GM21423 (cell line): Measurements from ENCODE around the gene SELENOI.
A peak's percentile ranks its signal among the peaks of the same experiment; 100 is the strongest.
"Not testable (repeated sequence)": the region's sequence is repeated elsewhere in the genome, so short reads cannot be mapped to it uniquely, and the experiment has no call there.

ENCODE experiments used
- ATAC-seq: cut with Tn5 transposase; IDR thresholded peaks from one replicate; pipeline ENCODE4 v1.9.1; 2021; ENCODE audit warnings: mild to moderate bottlenecking, moderate library complexity; ENCODE audit not compliant: unreplicated experiment

The SELENOI gene, protein sequence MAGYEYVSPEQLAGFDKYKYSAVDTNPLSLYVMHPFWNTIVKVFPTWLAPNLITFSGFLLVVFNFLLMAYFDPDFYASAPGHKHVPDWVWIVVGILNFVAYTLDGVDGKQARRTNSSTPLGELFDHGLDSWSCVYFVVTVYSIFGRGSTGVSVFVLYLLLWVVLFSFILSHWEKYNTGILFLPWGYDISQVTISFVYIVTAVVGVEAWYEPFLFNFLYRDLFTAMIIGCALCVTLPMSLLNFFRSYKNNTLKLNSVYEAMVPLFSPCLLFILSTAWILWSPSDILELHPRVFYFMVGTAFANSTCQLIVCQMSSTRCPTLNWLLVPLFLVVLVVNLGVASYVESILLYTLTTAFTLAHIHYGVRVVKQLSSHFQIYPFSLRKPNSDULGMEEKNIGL

DNA sequence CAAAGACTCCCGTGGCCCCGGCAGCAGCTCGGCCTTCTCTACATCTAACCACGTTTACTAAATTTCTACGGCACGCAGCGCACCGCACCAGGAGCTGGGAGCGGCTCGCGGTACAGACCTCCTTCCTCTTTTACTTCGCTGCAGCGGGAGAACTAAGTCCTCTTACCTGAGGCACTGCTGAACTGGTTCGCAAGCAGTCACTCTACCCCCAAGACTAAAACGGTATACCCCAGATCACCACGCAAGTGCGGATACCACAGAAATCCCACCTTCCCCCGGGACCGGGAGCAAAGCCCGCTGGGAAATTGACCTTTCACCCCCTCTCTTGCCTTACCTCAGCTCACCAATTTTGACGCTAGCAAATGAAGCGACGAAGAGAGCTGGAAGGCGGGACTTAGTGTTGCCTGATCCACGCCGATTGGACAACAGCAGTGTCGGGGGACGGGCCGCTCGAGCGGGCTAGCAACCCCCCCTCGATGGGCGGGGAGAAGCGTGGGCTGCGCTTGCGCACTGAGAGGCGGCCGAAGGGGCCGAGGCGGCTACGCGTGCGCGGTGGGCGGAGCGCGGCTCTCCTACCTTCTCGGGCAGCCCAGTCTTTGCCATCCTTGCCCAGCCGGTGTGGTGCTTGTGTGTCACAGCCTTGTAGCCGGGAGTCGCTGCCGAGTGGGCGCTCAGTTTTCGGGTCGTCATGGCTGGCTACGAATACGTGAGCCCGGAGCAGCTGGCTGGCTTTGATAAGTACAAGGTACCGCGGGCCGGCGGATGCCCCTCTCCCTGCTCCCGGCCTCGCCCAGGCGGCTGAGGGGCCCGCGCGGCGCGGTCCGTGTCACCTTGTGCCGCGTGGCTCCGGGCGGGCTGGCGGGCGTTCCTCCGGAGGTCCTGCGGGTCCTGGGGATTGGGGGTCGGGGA, at the start of gene SELENOI:
TSS of gene SELENOI (plus strand) at position 599 of the 909 bp plus-strand sequence. CDS start at position 689, 90 bp downstream.
- ATAC-seq = peak; percentile 96

DNA sequence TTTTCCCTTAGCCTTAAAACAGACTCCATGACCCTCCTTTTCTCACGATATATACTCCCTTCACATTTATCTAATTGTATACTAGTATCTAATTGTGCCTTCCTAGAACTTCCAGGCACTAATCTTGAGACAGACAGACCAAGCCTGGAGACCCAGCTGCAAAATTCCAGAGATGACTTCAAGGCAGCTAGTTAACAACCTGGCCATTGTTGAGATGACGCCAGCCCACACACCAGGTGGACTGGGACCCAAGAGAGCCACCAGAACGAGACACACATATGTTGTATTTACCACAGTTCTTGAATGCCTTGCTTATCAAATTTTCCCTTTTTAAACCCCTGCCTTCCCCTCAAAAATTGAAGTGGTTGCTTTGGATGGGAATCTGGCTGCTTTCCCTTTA, 48.9 kb upstream of the SELENOI start:
- no peak for ATAC-seq

DNA sequence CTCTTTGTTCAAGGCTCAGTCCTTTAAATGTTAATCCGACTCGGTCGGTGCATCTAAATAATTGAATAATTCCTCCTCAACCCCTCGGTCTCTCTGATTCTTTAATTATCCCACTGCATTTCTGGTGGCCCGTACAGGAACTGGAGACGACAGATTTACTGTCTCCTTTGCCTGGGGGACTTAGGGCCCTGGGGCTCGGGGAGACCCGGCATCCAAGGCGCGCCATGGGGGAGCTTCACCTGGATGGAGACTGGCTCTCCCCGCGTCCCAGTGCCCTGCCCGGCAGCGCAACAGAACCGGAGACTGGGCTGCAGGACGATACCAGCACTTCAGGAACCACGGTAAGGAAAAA, 47.7 kb upstream of the SELENOI start:
- no peak for ATAC-seq

DNA sequence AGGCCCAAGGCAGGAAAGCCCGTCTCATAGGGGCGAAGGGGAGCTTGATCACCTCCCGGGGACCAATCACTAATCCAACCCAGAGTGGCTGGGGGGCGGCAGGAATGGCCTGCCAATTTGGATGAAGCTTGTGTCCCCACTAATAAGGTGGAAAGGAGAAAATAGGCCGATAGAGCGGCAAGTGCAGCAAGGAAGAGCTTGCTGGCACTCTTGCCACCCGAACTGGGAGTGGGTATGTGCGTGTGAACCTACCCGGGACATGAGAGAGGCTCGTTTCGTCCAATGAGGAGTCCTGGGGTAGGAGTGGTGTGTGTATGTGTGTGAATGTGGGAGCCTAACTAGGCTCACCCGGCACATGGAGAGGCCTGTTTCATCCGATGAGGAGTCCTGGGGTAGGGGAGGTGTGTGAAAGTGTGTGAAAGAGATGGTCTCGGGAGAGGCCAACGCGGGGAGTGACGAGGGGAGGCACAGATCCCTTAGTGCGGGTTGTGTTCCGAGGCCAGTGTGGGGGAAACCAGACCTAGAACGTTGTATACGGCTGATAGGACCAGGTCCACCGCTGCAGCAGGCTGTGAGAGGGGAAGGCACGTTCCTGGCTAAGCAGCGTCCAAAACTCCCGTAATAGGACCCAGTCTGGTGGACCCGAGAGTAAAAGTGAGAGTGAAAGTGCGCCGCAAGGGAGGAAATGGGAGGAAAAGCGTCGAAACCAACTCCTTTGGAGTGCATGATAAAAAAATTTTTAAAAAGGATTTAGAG, 47.1 kb upstream of the SELENOI start:
- no peak for ATAC-seq

DNA sequence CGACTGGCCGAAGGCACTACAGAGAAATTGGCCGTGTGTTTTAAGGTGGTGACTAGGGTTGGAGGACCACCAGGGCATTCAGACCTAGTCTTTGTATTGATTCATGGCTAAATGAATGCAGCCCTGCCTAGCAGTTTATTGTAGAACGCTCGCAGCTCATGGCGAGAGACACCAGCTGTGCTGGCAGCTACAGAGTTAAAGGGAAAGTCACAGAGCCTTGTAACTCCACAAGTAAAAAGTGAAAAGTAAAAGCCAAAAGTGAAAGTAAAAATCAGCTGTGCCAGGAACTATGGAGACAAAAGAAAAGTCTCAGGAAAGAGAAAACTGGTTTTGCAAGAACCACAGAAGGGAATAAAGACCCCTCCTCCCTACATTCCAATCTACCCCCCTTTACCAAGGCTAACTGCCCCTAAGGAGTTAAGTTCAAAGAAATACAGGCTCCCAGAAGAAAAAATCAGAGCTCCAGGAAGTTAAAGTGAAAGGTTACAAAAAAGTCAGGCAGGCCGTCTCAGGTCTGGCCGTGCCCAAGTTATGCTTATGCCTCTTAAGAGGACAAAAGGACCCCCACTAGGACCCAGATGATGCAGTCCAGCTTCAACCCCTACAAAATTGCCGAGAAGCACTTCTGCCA, 46.4 kb upstream of the SELENOI start:
- ATAC-seq = no peak

DNA sequence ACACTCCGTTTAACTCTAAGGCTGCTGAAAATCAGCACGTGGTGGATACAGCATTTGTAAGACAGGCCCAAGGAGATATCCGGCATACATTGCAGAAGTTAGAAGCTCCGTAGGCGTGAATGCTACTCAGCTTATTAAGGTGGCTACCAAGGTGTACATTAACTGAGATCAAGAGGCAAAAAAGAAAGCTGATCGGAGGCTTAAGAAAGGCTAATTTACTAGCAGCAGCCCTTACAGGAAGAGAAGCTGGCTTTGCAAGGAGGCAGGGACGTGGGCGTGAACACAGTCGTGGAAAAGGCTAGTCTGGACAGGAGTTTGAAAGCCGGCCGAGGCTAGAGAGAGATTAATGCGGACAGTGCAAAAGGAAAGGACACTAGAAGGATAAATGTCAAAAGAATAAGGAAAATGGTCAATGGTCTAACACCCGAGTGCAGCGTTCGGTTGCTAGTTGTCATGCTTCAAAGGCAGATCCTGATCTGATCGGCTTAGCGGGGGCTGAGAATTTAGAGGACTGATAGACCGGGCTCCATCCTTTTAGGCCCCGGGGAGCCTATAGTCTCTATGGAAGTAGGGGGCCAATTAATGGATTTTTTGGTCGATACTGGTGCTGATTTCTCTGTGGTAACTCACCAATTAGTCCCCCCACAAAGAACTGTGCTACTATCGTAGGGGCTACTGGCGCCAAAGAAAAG, 45.6 kb upstream of the SELENOI start:
- ATAC-seq = no peak

DNA sequence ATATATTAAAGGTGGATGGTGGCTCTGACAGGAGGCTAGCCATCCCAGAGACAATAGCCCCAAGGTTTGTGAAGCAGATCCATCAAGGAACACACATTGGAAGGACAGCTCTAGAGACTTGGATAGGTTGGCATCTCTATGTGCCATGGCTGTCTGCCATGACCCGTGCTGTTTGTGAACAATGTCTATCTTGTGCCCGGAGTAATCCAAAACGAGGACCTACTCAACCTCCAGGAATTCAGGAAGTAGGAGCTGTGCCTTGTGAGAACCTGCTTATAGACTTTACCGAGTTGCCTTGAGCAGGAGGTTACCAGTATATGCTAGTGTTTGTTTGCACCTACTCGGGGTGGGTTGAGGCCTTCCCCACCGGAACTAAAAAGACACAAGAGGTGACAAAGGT, 43.1 kb upstream of the SELENOI start:
- no peak for ATAC-seq

DNA sequence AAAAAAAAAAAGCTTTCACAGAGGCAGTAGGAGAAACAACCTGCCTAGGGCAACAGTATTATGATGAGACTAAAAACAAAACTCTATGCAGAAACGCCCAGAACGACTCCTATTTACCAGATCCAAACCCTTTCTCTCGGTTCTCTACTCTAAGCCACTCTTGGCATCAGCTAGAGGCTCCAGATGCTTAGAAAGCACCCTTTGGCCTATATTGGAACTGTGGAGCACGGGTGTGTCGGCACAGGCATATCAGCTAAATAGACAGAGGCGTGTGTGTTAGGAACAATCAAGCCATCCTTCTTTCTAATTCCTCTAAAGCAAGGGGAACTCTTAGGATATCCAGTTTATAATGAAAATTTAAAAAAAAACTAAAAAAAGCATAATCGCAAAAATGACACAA, 40.8 kb upstream of the SELENOI start:
- not testable (repeated sequence) for ATAC-seq

DNA sequence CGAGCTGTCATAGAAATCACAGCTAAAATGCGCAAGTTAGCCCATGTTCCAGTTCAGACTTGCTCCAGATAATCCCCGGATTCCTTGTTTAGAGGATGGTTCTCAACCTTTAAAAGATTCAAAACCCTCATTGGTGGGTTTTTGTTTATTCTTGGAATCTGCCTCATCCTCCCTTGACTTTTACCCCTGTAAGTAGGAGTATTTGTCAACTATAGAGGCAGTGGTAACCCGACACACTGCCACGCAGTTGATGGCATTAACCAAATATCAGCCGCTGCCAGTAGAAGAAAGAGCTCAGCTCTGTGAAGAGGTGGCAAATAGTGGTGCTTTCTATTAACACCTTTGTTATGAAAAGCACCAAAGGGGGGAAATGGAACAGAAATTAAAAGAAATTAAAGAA, 40.4 kb upstream of the SELENOI start:
- ATAC-seq = no peak

DNA sequence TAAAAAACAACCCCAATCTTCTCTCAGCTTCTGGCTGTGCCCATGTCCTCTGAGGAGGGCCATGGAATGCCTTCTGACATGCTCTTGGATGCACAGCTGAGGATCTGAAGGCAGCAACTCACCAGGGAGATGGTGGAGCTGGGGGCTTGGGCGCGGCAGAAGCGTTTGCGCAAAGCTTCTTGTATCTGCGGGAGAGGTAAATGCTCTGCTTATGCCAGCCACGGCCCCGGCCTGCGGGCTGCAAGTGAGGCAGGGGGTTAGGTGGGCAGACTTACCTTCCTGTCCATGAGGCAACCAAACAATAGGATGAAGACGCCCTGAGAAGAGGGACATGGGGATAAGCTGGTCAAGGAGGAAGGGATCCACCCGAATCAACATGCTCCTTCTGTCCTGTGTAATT, 36.0 kb upstream of the SELENOI start:
- no peak for ATAC-seq

DNA sequence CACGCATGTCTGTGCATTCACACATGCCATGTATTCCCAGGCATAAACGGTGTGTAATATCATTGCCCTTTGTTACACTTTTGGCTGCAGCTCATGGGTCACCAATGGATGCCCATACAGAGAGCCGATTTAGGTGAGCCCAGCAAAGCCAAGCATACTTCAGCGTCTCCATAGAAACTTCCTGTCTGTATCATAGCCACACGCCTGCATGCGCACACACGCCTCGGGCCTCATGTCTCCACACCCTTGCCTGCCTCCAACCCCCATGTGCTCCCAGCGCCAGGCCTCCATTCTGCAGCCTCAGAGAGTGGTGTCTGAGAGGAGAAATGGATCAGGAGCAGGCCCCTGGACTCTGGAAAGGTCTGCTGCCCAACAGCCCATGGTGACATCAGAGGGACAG, 33.5 kb upstream of the SELENOI start:
- no peak for ATAC-seq

DNA sequence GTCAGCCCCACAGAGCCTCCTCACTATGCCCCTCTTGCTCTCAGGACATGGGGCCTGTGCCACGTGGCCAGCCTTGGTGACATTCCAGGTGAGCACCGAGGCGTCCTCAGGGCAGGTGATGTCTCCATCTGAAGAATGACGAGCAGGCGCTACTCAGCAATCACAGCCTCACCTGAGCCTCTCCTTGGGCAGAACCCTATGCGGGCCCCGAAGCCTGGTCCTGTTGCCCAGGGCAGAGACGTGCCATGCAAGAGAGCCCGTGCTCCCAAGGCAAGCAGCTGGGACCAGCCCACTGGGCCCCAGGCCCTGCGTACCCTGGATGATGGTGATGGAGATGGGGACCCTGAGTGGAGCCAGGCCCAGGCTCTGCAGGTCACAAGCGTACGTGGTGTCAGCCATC, 32.5 kb upstream of the SELENOI start:
- ATAC-seq = no peak

DNA sequence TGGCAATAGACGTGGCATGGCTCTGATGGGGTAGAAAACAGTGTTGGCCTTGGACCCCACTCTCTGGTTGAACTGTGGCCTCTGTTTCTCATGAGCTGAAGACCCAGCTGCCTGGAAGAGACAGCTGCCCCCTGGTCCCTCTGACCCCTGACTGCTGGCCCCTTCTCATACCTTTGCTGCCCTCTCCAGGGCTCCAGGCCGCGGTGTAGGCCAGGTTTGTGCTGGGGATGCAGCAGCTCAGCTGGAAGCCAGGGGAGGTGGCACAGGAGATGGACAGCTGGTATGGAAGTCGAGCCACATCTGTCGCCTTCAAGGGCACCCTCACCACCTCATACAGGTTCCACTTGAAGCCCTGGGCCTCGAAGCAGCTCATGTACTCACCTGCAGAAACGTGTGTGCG, 31.7 kb upstream of the SELENOI start:
- ATAC-seq = no peak

DNA sequence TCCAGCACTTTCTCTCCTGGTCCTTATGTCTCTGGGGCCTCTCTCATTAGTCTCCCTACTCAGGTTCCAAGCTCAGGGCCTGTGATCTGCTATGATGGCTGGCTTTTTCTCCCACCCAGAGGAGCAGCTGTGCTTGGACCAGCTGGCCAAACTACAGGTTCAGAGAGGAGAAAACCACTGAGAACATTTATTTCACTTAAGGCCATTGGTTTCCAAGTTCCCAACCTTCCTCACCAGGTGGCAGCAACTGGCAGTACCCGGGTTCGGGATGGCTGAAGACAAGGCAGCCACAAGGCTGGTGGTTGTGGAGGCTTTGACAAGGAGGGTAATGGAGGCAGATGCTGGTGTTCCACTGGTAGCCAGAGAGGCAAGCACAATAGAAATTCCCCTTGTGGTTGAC, 29.9 kb upstream of the SELENOI start:
- no peak for ATAC-seq

DNA sequence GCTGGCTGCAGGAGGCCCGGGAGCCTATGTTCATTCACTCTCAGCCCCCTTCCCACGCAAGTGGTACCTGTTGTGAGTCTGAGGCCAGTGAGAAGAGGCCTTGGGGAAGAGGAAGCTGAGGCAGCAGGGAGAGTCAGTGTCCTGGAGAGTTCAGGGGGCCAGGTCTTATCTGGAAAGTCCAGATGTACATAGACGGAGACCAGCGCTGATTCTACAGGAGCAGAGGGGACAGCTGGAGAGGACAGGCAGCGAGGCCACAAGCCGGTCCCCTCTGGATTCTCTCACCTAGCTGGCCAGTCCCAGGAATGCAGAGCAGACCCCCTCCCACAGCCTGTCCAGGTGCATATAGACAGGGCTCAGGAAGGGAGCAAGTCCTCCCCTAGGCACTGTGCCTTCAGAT, 29.1 kb upstream of the SELENOI start:
- ATAC-seq = no peak

DNA sequence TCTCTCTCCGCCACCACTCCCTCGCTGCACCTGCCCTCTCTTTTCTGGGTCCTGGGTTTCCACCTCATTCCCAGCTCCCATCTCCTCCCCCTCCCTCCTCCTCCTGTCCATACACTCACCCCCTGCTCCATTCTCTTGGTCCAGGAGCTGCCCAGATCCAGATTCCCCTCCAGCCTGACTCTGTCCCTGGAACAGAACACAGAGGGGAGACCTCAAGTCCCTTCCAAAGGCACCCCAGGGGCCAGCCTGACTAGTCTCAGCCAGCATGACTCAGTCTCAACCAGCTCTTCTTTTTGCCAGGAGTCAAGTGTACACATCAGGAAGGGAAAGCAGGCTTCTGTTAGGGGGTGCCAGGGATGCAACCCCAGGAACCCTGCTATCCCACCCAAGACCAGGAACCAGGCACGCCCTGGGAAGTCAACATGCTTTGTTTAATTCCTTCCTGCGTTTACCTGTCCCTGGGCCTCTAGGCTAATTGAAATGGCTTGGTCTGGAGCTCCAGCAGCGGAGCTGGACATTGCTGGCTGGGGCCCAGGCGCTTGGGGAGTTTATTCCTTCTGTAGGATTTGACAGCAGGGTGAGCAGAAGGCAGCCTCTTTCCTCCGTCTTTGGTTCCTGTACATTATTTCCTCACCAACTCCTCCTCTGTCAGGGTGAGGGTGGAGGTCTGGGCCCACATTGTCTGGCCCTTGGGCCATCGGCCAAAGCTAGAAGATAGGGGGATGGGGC, 28.4 kb upstream of the SELENOI start:
- no peak for ATAC-seq

DNA sequence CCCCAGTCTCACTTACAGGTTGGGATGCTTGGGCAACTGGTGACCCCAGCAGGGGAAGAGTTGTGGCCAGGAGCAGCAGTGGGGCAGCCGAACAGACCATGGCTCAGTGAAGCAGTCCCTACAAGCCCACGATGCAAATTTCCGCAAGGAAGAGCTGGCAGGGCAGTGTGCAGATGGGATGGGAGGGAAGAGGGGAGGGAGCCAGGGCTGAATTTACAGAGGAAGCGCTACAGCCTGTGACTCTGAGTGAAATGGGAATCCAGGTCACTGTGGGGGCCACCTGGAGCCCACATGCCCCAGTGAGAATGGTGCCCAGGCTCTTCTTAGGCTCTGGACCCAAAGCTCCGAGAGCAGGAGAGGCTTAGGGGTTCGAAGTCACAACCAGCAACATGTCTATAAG, 27.0 kb upstream of the SELENOI start:
- ATAC-seq = no peak

DNA sequence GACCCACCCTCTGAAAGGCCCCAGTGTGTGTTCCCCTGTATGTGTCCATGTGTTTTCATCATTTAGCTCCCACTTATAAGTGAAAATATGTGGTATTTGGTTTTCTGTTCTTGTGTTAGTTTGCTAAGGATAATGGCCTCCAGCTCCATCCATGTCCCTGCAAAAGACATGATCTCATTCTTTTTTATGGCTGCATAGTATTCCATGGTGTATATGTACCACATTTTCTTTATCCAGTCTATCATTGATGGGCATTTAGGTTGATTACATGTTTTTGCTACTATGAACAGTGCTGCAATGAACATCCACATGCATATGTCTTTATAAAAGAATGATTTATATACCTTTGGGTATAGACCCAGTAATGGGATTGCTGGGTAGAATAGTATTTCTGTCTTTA, 21.5 kb upstream of the SELENOI start:
- ATAC-seq = not testable (repeated sequence)

DNA sequence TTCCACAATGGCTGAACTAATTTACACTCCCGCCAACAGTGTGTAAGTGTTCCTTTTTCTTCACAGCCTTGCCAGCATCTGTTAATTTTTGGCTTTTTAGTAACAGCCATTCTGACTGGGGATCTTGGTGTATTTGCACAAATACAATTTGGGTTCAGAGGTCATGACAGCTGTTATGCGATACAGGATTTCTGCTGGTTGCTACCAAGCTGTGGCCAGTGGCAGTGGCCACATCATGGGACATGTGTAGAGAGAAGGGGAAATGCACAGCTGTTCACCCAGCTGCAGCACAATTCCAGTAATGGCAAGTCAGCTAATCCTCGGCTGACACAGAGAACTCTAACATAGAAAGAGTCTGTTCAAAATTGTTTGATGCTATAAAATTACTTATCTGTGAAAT, 21.0 kb upstream of the SELENOI start:
- ATAC-seq = no peak

DNA sequence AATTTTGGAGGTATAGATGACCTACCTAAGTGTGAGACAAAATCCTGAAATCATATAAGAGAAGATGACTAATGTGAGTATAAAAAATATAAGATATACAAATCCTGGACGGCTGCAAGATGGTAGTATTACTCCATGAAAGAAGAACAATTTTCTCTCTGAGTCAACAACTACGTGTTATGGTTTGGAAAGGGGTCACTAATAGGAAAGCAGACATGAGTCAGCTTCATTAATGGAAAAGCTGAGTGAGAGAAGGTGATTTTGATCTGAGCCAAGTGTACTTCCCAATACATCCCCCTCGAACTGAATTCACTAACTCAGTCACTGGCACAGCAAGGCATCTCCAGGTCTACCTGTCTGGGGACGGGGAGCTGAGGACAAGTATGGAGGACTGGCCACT, 20.1 kb upstream of the SELENOI start:
- ATAC-seq = no peak
